Fibroblast of lung (primary cell): ENCODE results near the gene CCDC148.
"Not testable (repeated sequence)": the region's sequence is repeated elsewhere in the genome, so short reads cannot be mapped to it uniquely, and the experiment has no call there.

Experiments
- EZH2 ChIP-seq: IDR thresholded peaks from 2 replicates; pipeline ENCODE4 v1.5.1; 2012; ENCODE audit warnings: low read length, control low read depth, mild to moderate bottlenecking; ENCODE audit errors: missing control alignments
- TF ChIP-seq, protein P1 (sequence below), 2 donors: IDR thresholded peaks in 1 of 2; conservative IDR thresholded peaks in 1 of 2; 1 replicate in 1 of 2; 2 replicates in 1 of 2; pipeline ENCODE4 v1.5.1; 2011 to 2012; ENCODE audit warnings: low read length in 2 of 2, control low read depth in 1 of 2, inconsistent platforms in 1 of 2, low read depth in 1 of 2, mild to moderate bottlenecking in 1 of 2

DNA sequence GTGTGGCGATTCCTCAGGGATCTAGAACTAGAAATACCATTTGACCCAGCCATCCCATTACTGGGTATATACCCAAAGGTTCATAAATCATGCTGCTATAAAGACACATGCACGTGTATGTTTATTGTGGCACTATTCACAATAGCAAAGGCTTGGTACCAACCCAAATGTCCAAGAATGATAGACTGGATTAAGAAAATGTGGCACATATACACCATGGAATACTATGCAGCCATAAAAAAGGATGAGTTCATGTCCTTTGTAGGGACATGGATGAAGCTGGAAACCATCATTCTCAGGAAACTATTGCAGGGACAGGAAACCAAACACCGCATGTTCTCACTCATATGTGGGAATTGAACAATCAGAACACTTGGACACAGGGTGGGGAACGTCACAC lies 17.5 kb downstream of the CCDC148 start:
- TF ChIP-seq, protein P1, sequence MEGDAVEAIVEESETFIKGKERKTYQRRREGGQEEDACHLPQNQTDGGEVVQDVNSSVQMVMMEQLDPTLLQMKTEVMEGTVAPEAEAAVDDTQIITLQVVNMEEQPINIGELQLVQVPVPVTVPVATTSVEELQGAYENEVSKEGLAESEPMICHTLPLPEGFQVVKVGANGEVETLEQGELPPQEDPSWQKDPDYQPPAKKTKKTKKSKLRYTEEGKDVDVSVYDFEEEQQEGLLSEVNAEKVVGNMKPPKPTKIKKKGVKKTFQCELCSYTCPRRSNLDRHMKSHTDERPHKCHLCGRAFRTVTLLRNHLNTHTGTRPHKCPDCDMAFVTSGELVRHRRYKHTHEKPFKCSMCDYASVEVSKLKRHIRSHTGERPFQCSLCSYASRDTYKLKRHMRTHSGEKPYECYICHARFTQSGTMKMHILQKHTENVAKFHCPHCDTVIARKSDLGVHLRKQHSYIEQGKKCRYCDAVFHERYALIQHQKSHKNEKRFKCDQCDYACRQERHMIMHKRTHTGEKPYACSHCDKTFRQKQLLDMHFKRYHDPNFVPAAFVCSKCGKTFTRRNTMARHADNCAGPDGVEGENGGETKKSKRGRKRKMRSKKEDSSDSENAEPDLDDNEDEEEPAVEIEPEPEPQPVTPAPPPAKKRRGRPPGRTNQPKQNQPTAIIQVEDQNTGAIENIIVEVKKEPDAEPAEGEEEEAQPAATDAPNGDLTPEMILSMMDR (conservative IDR thresholded peaks at IDR 0.05 in 1 of 2, IDR thresholded peaks at IDR 0.05 in 1 of 2; ENCODE audit: low read depth in 1 of 2, low read length in 2 of 2) = not testable (repeated sequence)
- not testable (repeated sequence) for TF ChIP-seq EZH2
